GM18861 (cell line): ENCODE results near the gene ADRA1B.
A peak's percentile ranks its signal among the peaks of the same experiment; 100 is the strongest.
"Not testable (repeated sequence)": the region's sequence is repeated elsewhere in the genome, so short reads cannot be mapped to it uniquely, and the experiment has no call there.

Experiments used
- ATAC-seq: cut with Tn5 transposase; IDR thresholded peaks from one replicate; pipeline ENCODE4 v1.9.1; 2021; ENCODE audit not compliant: unreplicated experiment

Gene ADRA1B

GRCh38 chr5:160009591-160009989, 93.3 kb downstream of the ADRA1B start:
- ATAC-seq = no peak

- no peak for ATAC-seq
Measured at GRCh38 chr5:160011471-160011870, 95.2 kb downstream of the ADRA1B start.

GRCh38 chr5:160014197-160014596, 97.9 kb downstream of the ADRA1B start:
- not testable (repeated sequence) for ATAC-seq

- no peak for ATAC-seq
Measured at GRCh38 chr5:160018945-160019625, 102.8 kb downstream of the ADRA1B start.

GRCh38 chr5:160020266-160020770, 104.0 kb downstream of the ADRA1B start:
- ATAC-seq = no peak

- no peak for ATAC-seq
Measured at GRCh38 chr5:160020964-160021363, 104.7 kb downstream of the ADRA1B start.

- peak; percentile 86 for ATAC-seq
Measured at GRCh38 chr5:160021831-160022446, 105.7 kb downstream of the ADRA1B start.
